22Rv1 (cell line): ENCODE data around the gene NDUFS1.

ENCODE experiments used
- CTCF ChIP-seq: fragments of 450-650 bp; IDR thresholded peaks from 2 replicates; pipeline ENCODE4 v1.5.1; 2017; ENCODE audit warnings: mild to moderate bottlenecking
- ZFX ChIP-seq: fragments of 450-650 bp; IDR thresholded peaks from 2 replicates; pipeline ENCODE4 v1.6.1; 2017; ENCODE audit warnings: antibody characterized with exemption, borderline replicate concordance

GRCh38 chr2:206176121-206176520, 16.9 kb upstream of the NDUFS1 start:
- TF ChIP-seq CTCF: no peak
- no peak for TF ChIP-seq ZFX
